NT2/D1 (cell line): ENCODE results near the gene TXNL4B.

ENCODE experiments used
- YY1 ChIP-seq: IDR thresholded peaks from 2 replicates; pipeline ENCODE4 v1.6.1; 2011; ENCODE audit not compliant: insufficient read length, insufficient read depth
- ZNF274 ChIP-seq: IDR thresholded peaks from 2 replicates; pipeline ENCODE4 v1.6.1; 2011; ENCODE audit warnings: mild to moderate bottlenecking, low read depth, low read length

GRCh38 chr16:72044296-72044695 is 49.1 kb downstream of the TXNL4B start:
- TF ChIP-seq ZNF274 (no peak), YY1 (no peak)
